Peyer's patch (tissue), 4 donors: ENCODE results near the gene LRRIQ4.

Experiments
- POLR2A ChIP-seq, 2 donors: fragments of 450-650 bp; IDR thresholded peaks; one replicate each; pipeline ENCODE4 v1.5.1; 2017; ENCODE audit warnings: antibody characterized with exemption in 2 of 2, mild to moderate bottlenecking in 2 of 2, moderate library complexity in 2 of 2
- TF ChIP-seq, protein P1 (sequence below), 6 experiments: fragments of 450-650 bp in 4 of 6; fragments of 200-600 bp in 2 of 6; sonication (generic) in 1 of 6; IDR thresholded peaks; one replicate each; pipeline ENCODE4 v1.5.1; 2017 to 2019; ENCODE audit warnings: antibody characterized with exemption in 6 of 6, mild to moderate bottlenecking in 3 of 6, moderate library complexity in 1 of 6

DNA sequence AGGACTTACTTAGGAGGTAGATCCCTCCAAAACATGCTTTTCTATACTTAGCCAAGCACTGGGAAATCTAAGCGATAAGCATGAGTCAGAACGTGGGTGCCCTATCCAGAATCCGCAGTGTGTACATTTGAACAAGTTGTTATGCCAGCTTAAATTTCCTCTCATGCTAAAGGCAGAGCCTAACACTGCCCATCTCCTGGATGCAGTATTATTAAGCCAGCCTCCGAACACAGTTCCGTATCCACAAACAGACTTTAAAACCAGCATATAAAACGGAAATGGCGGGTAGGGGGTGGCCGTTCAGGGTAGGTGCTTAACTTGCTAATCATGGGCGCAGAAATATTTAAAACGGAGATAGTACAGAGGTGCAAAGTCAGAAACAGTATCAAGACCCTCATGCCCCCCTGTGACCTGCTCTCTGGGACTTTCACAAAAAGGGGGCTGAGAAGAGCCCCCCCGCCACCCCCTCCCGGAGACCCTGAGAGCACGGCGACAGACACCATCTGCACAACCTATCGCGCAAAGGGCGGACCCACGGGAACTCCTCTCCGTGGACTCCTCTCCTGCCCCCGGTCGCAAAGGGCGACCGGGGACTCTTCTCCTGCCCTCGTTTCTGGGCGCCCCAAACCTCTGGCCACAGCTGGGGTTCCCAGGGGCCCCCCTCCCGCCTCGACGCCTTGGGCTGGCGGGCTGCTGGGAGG is 889 bp upstream of the LRRIQ4 start:
- TF ChIP-seq, protein P1, sequence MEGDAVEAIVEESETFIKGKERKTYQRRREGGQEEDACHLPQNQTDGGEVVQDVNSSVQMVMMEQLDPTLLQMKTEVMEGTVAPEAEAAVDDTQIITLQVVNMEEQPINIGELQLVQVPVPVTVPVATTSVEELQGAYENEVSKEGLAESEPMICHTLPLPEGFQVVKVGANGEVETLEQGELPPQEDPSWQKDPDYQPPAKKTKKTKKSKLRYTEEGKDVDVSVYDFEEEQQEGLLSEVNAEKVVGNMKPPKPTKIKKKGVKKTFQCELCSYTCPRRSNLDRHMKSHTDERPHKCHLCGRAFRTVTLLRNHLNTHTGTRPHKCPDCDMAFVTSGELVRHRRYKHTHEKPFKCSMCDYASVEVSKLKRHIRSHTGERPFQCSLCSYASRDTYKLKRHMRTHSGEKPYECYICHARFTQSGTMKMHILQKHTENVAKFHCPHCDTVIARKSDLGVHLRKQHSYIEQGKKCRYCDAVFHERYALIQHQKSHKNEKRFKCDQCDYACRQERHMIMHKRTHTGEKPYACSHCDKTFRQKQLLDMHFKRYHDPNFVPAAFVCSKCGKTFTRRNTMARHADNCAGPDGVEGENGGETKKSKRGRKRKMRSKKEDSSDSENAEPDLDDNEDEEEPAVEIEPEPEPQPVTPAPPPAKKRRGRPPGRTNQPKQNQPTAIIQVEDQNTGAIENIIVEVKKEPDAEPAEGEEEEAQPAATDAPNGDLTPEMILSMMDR (IDR thresholded peaks at IDR 0.05), result no peak
- no peak for TF ChIP-seq POLR2A (IDR thresholded peaks at IDR 0.05)
